ENCODE results near the gene JADE2. TPM values are rescaled to one million over a fixed set of nuclear protein-coding genes. Genes with fewer than 3 reads are reported as not detected.
A peak's percentile ranks its signal among the peaks of the same experiment; 100 is the strongest.

Gene JADE2
- total RNA-seq, 4 donors from 2014 or later, result 46.0 to 113 (median 89.2) TPM

DNA sequence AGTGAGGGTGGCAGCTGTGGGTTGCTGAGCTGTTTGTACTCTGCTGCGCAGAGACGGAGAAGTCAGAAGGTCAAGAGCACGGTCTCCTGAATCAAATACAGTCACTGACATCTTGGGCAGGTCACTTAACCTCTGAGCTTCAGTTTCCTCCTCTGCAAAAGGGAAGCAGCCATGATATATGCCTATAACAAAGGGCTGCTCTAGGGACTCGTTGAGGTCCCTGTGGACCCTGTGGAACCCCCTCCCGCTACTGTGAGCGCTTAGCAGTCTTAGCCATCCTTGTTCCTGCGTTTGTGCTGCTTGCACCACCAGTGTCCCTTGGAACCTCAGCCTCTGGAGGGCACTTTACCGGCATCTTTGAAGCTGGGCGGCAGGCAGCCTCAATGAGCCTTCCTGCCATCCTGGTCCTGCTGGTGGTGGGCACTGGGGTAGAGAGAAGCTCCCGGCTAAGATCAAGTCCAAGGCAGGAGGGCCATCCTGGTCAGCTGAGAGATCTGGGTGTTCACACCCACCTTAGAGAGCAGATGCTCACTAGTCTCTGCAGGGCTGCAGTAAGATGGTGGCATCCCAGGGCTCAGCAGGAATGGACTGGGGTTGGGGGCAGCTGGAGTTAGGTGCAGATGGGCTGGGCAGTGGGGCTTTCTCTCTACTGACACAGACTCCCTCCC, 8.7 kb downstream of the JADE2 start:
- Histone ChIP-seq H3K4me3 (no peak overlapping the region), H3K27ac (peak overlapping the region in 3 of 4 donors; percentile 63 to 100 (median 77)), H3K27me3 (no peaks in the 10 kb centered on the region), H3K9me3 (no peaks in the 10 kb centered on the region), H3K36me3 (peaks cover 0 to 37% of the 10 kb centered on the region in 2 donors), H3K4me1 (peaks cover 2 to 79% (median 36%) of the 10 kb centered on the region in 3 donors)
- no peak for ATAC-seq
- WGBS, 2 donors (ENCODE audit: low coverage in 1 of 2), result 33 to 90% methylated on average over 2 of the region's 10 CpGs
- TF ChIP-seq, protein P1, sequence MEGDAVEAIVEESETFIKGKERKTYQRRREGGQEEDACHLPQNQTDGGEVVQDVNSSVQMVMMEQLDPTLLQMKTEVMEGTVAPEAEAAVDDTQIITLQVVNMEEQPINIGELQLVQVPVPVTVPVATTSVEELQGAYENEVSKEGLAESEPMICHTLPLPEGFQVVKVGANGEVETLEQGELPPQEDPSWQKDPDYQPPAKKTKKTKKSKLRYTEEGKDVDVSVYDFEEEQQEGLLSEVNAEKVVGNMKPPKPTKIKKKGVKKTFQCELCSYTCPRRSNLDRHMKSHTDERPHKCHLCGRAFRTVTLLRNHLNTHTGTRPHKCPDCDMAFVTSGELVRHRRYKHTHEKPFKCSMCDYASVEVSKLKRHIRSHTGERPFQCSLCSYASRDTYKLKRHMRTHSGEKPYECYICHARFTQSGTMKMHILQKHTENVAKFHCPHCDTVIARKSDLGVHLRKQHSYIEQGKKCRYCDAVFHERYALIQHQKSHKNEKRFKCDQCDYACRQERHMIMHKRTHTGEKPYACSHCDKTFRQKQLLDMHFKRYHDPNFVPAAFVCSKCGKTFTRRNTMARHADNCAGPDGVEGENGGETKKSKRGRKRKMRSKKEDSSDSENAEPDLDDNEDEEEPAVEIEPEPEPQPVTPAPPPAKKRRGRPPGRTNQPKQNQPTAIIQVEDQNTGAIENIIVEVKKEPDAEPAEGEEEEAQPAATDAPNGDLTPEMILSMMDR (IDR thresholded peaks at IDR 0.05), result no peak
- no peak for TF ChIP-seq POLR2AphosphoS5 (IDR thresholded peaks at IDR 0.05)

DNA sequence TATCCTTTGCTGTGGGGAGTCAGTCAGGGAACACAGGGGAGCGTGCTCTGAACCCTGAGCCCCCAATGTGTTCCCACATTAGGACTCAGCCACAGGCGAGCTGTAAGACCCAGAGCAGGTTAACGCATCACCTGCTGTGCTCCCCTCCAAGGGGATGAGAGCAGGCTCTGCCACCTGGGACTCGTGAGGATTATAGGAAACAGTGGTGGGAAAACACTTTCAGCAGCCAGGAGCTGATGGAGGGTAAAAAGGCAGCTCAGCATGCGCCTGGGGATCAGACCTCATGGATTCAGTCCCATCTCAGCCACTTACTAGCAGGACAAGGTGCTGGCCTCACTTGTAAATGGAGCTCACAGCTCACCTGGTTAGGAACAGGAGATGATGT, 9.2 kb downstream of the JADE2 start:
- WGBS, 2 donors (ENCODE audit: low coverage in 1 of 2), result no CpG with 5 or more reads among the region's 5 CpGs
- TF ChIP-seq EP300 (IDR thresholded peaks at IDR 0.05) (no peak), POLR2A (IDR thresholded peaks at IDR 0.05) (no peak), POLR2AphosphoS5 (IDR thresholded peaks at IDR 0.05) (no peak)
- TF ChIP-seq, protein P1 (IDR thresholded peaks at IDR 0.05), result no peak
- no peak overlapping the region for H3K4me3 ChIP-seq
- no peak for ATAC-seq
- H3K27me3 ChIP-seq, result no peaks in the 10 kb centered on the region
- no peak overlapping the region for H3K27ac ChIP-seq
- H3K36me3 ChIP-seq, result peaks cover 0 to 42% of the 10 kb centered on the region in 2 donors
- peaks cover 2 to 74% (median 30%) of the 10 kb centered on the region in 3 donors for H3K4me1 ChIP-seq
- H3K9me3 ChIP-seq, result no peaks in the 10 kb centered on the region

DNA sequence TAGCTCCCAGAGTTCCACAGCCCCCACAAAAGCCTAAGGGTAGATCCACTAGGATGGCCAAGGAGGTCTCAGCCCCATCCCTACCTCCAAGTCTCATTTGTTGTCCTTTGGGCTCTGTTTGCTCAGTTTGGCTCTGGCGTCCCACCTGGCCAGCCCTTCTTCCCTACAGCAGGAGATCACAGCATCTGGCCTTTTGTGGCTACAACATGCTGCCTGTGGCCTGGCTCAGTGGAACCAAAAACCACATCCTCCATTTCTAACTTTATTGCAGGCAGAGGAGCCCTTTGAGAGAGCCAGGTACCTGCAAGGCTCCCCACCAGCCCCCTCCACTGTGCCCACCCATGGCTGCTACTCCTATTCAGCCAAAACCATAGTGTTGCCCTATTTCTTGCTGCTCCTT, 11.4 kb downstream of the JADE2 start:
- H3K4me1 ChIP-seq, result peaks cover 0 to 65% (median 20%) of the 10 kb centered on the region in 3 donors
- WGBS, 2 donors (ENCODE audit: low coverage in 1 of 2), result no CpG with 5 or more reads among the region's 1 CpG
- H3K4me3 ChIP-seq, result no peak overlapping the region
- H3K27ac ChIP-seq, result no peak overlapping the region
- TF ChIP-seq POLR2AphosphoS5 (IDR thresholded peaks at IDR 0.05) (no peak), EP300 (IDR thresholded peaks at IDR 0.05) (no peak), POLR2A (IDR thresholded peaks at IDR 0.05) (no peak)
- TF ChIP-seq, protein P1 (IDR thresholded peaks at IDR 0.05), result no peak
- H3K36me3 ChIP-seq, result peaks cover 0 to 64% of the 10 kb centered on the region in 2 donors
- H3K27me3 ChIP-seq, result no peaks in the 10 kb centered on the region
- no peaks in the 10 kb centered on the region for H3K9me3 ChIP-seq
- ATAC-seq, result no peak

DNA sequence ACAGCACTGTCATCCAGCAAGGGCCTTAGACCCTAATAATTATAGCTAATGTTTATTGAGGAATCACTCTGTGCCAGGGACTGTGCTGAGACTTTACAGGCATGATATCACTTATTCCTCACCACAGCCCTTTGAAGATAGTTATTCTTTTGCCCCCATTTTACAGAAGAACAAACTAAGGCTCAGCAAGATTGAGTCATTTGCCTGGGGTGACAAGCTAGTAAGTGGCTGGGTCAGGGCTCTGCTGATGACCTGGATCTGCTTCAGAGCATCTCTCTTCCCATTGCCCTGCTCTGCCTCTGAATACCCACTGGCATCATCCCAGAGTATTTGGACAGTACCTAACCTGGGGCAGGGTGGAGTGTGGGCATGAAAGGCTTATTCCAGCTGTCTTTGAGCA, 11.8 kb downstream of the JADE2 start:
- Histone ChIP-seq H3K27me3 (no peaks in the 10 kb centered on the region), H3K4me3 (no peak overlapping the region), H3K9me3 (no peaks in the 10 kb centered on the region), H3K27ac (no peak overlapping the region), H3K36me3 (peaks cover 0 to 68% of the 10 kb centered on the region in 2 donors), H3K4me1 (peaks cover 0 to 64% (median 15%) of the 10 kb centered on the region in 3 donors)
- TF ChIP-seq EP300 (IDR thresholded peaks at IDR 0.05) (no peak), POLR2AphosphoS5 (IDR thresholded peaks at IDR 0.05) (no peak)
- ATAC-seq, result no peak

- peaks cover 0 to 59% (median 8%) of the 10 kb centered on the region in 3 donors for H3K4me1 ChIP-seq
- TF ChIP-seq POLR2A (IDR thresholded peaks at IDR 0.05) (no peak), POLR2AphosphoS5 (IDR thresholded peaks at IDR 0.05) (no peak), EP300 (IDR thresholded peaks at IDR 0.05) (no peak)
- TF ChIP-seq, protein P1 (IDR thresholded peaks at IDR 0.05), result no peak
- WGBS, 2 donors (ENCODE audit: low coverage in 1 of 2), result 90 to 100% methylated on average over 2 of the region's 3 CpGs
- no peak overlapping the region for H3K4me3 ChIP-seq
- no peak for ATAC-seq
- no peaks in the 10 kb centered on the region for H3K27me3 ChIP-seq
- no peak overlapping the region for H3K27ac ChIP-seq
- H3K36me3 ChIP-seq, result peaks cover 0 to 78% of the 10 kb centered on the region in 2 donors
- H3K9me3 ChIP-seq, result no peaks in the 10 kb centered on the region
Measured at GRCh38 chr5:134538296-134538695, 12.8 kb downstream of the JADE2 start.

Data from gastroesophageal sphincter (tissue), 4 donors.